NCI-H446 treated with DMSO at 0.1 percent for 48 hours (cell line): ENCODE measurements around the gene TSHZ2.

Experiments used
- DNase-seq: peaks from one replicate; lab custom pipeline; 2025; lab: John Stamatoyannopoulos, UW

Gene TSHZ2

GRCh38 chr20:53208110-53208832 is 236.1 kb downstream of the TSHZ2 start:
- DNase-seq, result no peak

DNA sequence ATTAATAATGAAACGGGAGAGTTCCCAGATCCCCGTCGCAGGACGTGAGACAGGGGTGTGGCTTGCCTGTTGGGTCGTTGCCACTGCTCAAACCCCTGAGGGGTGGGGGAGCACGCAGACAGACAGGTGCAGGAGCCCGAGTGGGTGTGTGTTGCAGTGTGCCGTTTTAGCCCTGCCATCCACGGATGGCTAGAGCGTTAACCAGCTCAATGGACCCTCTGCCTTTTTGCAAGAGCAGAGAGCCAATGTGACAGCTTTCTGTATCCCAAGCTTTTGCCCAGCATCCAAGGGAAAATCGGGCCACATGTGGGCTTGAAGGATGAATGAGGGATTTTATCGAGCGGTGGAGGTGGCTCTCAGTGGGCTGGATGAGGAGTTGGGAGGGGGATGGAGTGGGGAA is 237.9 kb downstream of the TSHZ2 start:
- no peak for DNase-seq

DNA sequence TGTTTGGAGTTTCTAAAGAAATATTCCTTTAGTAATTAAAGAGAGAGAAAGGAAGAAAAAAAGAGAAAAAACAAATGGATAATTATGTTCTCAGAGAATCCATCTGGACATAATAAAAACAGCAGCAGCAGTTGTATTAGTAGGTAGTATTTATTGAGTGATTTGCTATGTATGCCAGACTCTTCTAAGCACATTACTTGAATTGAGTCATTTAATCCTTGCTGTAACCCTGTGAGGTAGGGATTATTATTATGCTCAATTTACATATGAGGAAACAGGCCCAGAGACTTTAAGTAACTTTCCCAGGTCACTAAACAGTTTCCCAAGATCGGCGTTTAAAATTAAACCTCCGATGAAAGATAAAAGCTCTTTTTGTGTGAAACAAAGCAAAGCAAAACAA is 238.8 kb downstream of the TSHZ2 start:
- DNase-seq, result no peak

DNA sequence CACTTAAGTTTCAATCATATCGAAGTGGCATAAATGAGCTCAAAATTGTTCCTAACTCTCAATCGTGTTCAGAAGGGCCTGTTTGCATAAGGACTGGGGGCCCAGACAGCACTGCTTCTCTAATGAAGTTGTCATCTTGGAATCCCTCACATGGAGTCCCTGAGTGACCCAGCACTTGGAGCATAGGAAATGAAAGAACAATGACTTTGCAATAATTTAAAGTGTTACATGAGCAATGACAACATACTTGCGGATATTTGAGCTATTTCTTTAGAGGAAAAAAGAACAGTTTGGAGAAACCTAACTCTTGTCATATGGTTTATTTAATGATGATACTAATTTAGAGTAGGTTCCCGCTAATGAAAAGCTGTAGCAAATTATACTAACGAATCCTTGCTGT is 239.9 kb downstream of the TSHZ2 start:
- DNase-seq, result no peak

DNA sequence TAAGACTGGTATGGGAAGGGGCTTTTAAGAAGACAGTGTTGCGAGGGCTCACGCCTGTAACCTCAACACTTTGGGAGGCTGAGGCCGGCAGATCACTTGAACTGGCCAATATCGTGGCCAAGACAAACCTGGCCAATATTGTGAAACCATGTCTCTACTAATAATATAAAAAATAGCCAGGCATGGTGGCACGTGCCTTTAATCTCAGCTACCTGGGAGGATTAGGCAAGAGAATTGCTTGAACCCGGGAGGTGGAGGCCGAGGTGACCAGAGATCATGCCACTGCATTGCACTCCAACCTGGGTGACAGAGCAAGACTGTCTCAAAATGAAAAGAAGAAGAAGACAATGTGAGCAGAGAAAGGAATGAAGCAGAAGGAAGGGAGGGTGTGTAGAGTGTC is 242.2 kb downstream of the TSHZ2 start:
- DNase-seq, result no peak

DNA sequence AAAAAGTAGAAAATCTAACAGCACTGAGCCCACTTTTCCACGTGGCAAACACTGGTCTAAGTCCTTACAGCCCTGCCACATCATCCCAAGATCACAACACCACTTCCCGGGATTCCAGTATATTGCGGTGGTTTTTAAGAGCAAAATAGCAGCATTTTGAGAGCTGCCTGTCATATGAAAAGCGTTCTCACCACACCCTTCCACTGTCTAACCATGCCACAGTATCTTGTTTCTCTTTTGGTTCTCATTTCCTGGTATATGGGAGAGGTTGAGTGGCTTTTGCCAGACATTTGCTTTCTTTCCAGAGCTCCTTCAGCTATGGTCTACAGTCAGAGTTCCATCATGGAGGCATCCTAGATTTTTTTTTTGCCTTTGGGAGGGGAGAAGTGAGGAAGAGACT is 243.0 kb downstream of the TSHZ2 start:
- DNase-seq, result no peak

GRCh38 chr20:53216478-53216855 is 244.3 kb downstream of the TSHZ2 start:
- no peak for DNase-seq

DNA sequence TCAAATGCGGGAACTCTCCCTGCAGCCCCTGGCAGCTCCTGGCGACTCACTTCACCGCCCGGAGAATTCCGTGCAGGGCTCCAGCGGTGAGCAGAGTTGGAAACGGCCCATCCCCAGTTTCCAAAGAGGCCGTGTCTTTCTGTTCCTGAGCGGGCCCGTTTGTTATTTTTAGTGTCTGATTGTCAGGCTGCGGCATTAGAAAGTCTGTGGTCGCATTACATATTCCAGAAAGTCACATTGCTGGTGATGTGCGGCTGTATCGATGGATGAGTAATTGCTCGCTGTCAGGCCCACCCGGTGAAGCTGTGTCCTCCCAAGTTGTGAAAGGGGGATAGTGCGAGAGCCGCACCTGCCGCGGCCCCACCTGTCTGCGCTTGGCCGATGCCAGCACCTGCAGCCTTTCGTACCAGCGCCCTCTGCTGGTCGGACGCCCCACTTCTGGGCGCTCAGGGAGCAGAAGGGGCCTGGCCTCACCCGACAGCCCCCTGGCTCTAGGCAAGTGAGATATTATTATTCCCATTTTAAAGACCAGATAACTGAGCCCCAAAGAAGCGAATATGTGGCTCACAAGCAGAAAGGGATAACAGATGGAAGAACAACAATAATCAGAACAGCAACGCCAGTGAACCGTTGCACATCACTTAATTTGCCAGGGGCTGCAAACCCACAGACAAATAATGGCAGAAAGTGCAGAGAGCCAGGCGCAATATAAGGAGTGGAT is 244.9 kb downstream of the TSHZ2 start:
- no peak for DNase-seq

DNA sequence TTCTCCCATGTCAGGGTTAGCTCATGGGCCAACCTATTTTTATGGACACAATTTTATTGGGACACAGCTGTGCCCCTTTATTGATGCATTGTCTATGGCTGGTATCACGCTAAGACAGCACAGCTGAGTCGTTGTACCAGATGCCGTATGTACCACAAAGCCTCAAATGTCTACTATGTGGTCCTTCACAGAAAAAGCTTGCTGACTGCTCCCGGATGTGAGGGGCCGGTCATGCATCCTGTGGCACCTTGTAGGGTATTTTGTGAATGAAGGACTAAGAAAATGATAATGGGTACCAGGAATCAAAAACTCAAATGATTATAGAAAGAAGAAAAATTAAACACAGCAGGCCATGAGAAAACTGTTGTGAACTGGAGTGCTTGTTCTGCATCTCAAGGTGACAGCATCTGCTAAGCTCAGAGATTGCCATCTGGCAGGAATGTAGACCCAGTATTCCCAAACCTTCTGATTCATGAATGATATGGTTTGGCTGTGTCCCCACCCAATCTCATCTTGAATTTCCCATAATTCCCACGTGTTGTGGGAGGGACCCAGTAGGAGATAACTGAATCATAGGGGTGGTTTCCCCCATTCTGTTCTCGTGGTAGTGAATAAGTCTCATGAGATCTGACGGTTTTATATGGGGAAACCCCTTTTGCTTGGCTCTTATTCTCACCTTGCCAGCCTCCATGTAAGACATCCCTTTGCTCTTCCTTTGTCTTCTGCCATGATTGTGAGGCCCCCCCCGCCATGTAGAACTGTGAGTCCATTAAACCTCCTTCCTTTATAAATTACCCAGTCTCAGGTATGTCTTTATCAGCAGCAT is 248.5 kb downstream of the TSHZ2 start:
- no peak for DNase-seq

GRCh38 chr20:53221731-53222130 is 249.6 kb downstream of the TSHZ2 start:
- no peak for DNase-seq

- no peak for DNase-seq
These were observed 250.3 kb downstream of the TSHZ2 start for GRCh38 chr20:53222416-53222815.

GRCh38 chr20:53222932-53223331 is 250.8 kb downstream of the TSHZ2 start:
- no peak for DNase-seq

- DNase-seq, result no peak
These were observed 251.5 kb downstream of the TSHZ2 start for GRCh38 chr20:53223626-53224172.

DNA sequence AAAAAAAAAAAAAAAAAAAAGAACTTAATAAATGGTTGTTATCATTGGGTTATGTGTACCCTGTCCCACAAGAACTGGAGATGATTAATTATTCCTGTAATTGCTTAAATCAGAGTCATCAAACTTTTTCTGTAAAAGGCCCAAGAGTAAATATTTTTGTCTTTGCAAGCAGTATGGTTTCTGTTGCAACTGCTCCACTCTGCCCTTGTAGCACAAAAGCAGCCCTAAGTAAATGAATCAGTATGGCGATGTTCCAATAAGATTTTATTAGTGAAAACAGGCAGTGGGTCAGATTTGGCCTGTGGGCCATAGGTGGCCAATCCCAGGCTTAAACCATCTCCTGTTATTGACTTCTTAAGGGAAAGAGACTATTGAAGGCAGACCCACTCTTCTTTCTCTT is 252.7 kb downstream of the TSHZ2 start:
- no peak for DNase-seq

GRCh38 chr20:53226826-53227225 is 254.7 kb downstream of the TSHZ2 start:
- no peak for DNase-seq

DNA sequence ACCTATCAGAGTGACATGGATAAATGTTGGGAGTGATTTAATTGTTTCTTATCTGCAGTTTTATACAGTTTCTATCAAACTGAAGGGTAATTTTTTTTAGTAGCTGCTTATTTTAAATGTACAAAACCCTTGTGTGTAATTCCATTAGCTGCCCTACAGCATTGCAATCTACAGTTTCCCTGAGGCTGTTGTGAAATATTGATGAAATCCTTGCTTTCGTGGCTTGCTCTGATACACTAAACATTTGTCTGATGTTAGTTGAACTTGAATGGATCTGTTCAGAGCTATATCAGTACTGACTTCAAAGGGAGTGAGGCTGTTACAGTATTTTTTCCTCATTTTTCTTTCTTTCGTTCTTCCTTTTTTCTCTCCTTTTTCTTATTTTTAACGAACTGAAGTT is 255.4 kb downstream of the TSHZ2 start:
- no peak for DNase-seq

DNA sequence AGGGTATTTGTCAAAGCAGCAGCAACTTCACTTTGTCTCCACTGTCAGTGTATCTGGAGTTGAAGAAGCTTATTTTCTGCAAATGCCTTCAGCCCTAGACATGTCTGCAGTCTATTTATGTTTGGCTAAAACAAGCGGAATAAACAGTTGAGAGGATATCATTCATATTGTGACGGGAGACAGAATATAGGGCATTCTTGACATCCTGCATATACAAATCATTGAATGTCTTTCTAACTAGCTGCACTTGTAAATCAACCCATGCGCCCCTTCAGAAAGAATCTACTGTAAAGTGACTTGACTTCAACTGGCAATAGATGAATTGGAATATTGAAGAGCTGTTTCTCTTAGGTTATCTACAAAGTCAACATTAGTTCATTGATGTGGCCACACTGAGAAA is 258.9 kb downstream of the TSHZ2 start:
- no peak for DNase-seq

DNA sequence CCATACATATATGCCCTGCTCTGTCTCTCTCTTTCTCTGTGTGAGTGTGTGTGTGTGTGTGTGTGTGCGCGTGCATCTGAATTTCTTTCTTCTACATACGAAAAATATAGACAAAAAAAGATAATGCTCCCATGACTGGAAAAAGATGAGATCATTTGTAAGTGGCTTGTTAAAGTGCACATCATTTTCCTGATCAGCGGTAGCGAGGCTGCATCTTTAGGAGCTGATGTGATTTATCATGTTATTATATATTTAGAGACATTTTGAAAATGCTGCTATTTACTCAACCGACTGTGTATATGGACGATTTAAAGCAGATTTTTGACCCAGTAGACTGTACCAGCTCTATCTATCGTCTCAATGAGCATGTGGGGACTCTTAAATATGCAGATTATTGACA is 265.3 kb downstream of the TSHZ2 start:
- no peak for DNase-seq

- no peak for DNase-seq
These were observed 266.0 kb downstream of the TSHZ2 start for GRCh38 chr20:53238121-53238660.

DNA sequence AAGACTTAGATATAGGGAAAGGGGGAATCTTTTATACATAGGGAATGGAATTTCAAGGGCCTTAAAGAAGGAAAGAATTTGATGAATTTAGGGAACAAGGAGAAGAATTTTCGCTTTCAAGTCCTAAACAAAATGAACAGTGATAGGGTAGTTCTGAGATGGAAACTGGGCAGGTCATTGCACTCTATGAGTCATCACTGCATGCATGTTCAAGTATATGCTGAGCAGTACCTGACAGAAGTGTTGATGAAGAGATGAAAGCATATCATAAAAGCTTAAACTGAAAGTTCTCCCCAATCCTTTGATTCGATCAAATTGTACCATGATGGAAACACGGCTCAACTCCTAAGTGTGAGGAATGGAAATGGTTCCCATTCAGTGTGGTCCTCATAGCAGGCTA is 271.0 kb downstream of the TSHZ2 start:
- DNase-seq, result no peak

- no peak for DNase-seq
These were observed 272.6 kb downstream of the TSHZ2 start for GRCh38 chr20:53244711-53245110.

GRCh38 chr20:53245574-53245973 is 273.4 kb downstream of the TSHZ2 start:
- DNase-seq, result no peak
